Measurements from ENCODE around the gene TRIM63. TPM values are rescaled to one million over a fixed set of nuclear protein-coding genes. Genes with fewer than 3 reads are reported as not detected.

Gene TRIM63
- total RNA-seq, 1 donor from 2014 or later, result 123 TPM

Other genes starting within 250 kb of the TRIM63 start
- 187 TPM for gene MTFR1L, start 247.7 kb downstream of the TRIM63 start, total RNA-seq
- gene AUNIP, start 208.2 kb downstream of the TRIM63 start, total RNA-seq, result not detected
- gene PAQR7, start 191.9 kb downstream of the TRIM63 start, total RNA-seq, result 2.4 TPM
- gene STMN1, start 161.2 kb downstream of the TRIM63 start, total RNA-seq, result 55.4 TPM
- gene PAFAH2, start 69.6 kb downstream of the TRIM63 start, total RNA-seq, result 18.5 TPM
- 9.2 TPM for gene EXTL1, start 45.9 kb downstream of the TRIM63 start, total RNA-seq
- gene SLC30A2, start 21.5 kb downstream of the TRIM63 start, total RNA-seq, result 5.0 TPM
- 3.5 TPM for gene PDIK1L, start 44.2 kb upstream of the TRIM63 start, total RNA-seq
- 3.8 TPM for gene FAM110D, start 91.4 kb upstream of the TRIM63 start, total RNA-seq
- gene C1orf232, start 101.3 kb upstream of the TRIM63 start, total RNA-seq, result not detected
- 23.2 TPM for gene ZNF593, start 102.3 kb upstream of the TRIM63 start, total RNA-seq
- gene ZNF593OS, start 104.2 kb upstream of the TRIM63 start, total RNA-seq, result not detected
- 2.9 TPM for gene CNKSR1, start 109.9 kb upstream of the TRIM63 start, total RNA-seq
- gene CATSPER4, start 123.0 kb upstream of the TRIM63 start, total RNA-seq, result not detected
- 25.8 TPM for gene CEP85, start 166.6 kb upstream of the TRIM63 start, total RNA-seq
- 55.0 TPM for gene SH3BGRL3, start 212.5 kb upstream of the TRIM63 start, total RNA-seq
- 8.3 TPM for gene UBXN11, start 239.0 kb upstream of the TRIM63 start, total RNA-seq